ENCODE results near the gene TOMM40L. TPM values are rescaled to one million over a fixed set of nuclear protein-coding genes. Genes with fewer than 3 reads are reported as not detected.
"Not testable (repeated sequence)": the region's sequence is repeated elsewhere in the genome, so short reads cannot be mapped to it uniquely, and the experiment has no call there.

Gene TOMM40L
- total and polyA plus RNA-seq, 2 donors (not counting 1 experiment from before 2014, with no cell fraction given) = 11.1 to 11.7 TPM

DNA sequence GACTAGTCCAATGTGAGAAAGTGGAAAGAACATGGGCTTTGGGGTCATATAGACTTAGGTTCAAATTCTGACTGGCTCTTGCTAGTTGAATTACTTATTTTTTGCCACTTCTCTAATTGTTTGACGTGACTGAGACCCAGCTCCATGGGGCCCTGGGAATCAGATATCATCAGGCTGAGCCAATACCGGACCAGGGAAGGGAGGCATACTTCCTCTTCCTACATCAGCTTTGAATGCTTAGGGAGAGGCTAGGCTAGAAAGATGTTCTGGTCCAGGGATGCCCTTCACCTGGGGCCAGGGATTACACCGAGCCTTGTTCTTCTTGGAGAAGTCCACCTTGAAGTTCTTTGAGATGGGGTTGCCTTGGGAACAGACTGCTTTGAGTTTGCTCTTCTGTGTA lies 15.8 kb downstream of the TOMM40L start:
- H3K4me2 ChIP-seq (ENCODE audit: extremely low read depth, insufficient read depth, low read length) = no peak overlapping the region
- no peaks in the 10 kb centered on the region for H3K36me3 ChIP-seq (ENCODE audit: control insufficient read depth, insufficient read depth, low read length)
- H3K9me3 ChIP-seq (ENCODE audit: control insufficient read depth, insufficient read depth, low read depth, low read length) = no peaks in the 10 kb centered on the region
- H3K4me1 ChIP-seq (ENCODE audit: control insufficient read depth, extremely low read depth, insufficient read depth, low read length) = no peaks in the 10 kb centered on the region
- no peak overlapping the region for H2AFZ ChIP-seq (ENCODE audit: low read length)
- H4K20me1 ChIP-seq (ENCODE audit: control insufficient read depth, extremely low read depth, insufficient read depth, low read length) = no peaks in the 10 kb centered on the region
- H3K27ac ChIP-seq (ENCODE audit: insufficient read depth, low read length) = no peak overlapping the region
- TF ChIP-seq, protein P1, sequence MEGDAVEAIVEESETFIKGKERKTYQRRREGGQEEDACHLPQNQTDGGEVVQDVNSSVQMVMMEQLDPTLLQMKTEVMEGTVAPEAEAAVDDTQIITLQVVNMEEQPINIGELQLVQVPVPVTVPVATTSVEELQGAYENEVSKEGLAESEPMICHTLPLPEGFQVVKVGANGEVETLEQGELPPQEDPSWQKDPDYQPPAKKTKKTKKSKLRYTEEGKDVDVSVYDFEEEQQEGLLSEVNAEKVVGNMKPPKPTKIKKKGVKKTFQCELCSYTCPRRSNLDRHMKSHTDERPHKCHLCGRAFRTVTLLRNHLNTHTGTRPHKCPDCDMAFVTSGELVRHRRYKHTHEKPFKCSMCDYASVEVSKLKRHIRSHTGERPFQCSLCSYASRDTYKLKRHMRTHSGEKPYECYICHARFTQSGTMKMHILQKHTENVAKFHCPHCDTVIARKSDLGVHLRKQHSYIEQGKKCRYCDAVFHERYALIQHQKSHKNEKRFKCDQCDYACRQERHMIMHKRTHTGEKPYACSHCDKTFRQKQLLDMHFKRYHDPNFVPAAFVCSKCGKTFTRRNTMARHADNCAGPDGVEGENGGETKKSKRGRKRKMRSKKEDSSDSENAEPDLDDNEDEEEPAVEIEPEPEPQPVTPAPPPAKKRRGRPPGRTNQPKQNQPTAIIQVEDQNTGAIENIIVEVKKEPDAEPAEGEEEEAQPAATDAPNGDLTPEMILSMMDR (conservative IDR thresholded peaks at IDR 0.05 in 1 of 2, IDR thresholded peaks at IDR 0.05 in 1 of 2; ENCODE audit: low read depth in 1 of 2, low read length in 2 of 2) = no peak
- no peak for TF ChIP-seq EZH2 (IDR thresholded peaks at IDR 0.05; ENCODE audit: low read length, missing control alignments)
- H3K9ac ChIP-seq (ENCODE audit: insufficient read depth, low read length) = no peak overlapping the region
- no peak for DNase-seq (ENCODE audit: low read depth in 2 of 2)
- no peaks in the 10 kb centered on the region for H3K27me3 ChIP-seq (ENCODE audit: control insufficient read depth, insufficient read depth, low read length)
- no peak overlapping the region for H3K4me3 ChIP-seq (replicated peaks in 1 of 4; ENCODE audit: control extremely low read depth in 1 of 4, insufficient read depth in 1 of 4, low read depth in 3 of 4, low read length in 4 of 4)
- H3K79me2 ChIP-seq (ENCODE audit: control insufficient read depth, insufficient read depth, low read length) = no peaks in the 10 kb centered on the region

- TF ChIP-seq, protein P1 (conservative IDR thresholded peaks at IDR 0.05 in 1 of 2, IDR thresholded peaks at IDR 0.05 in 1 of 2; ENCODE audit: low read depth in 1 of 2, low read length in 2 of 2) = no peak
- no peak for TF ChIP-seq EZH2 (IDR thresholded peaks at IDR 0.05; ENCODE audit: low read length, missing control alignments)
- Histone ChIP-seq H3K4me3 (replicated peaks in 1 of 4; ENCODE audit: control extremely low read depth in 1 of 4, insufficient read depth in 1 of 4, low read depth in 3 of 4, low read length in 4 of 4) (no peak overlapping the region), H2AFZ (ENCODE audit: low read length) (no peak overlapping the region), H3K27ac (ENCODE audit: insufficient read depth, low read length) (no peak overlapping the region), H3K4me2 (ENCODE audit: extremely low read depth, insufficient read depth, low read length) (no peak overlapping the region), H4K20me1 (ENCODE audit: control insufficient read depth, extremely low read depth, insufficient read depth, low read length) (no peaks in the 10 kb centered on the region), H3K4me1 (ENCODE audit: control insufficient read depth, extremely low read depth, insufficient read depth, low read length) (no peaks in the 10 kb centered on the region), H3K9ac (ENCODE audit: insufficient read depth, low read length) (no peak overlapping the region), H3K27me3 (ENCODE audit: control insufficient read depth, insufficient read depth, low read length) (no peaks in the 10 kb centered on the region), H3K9me3 (ENCODE audit: control insufficient read depth, insufficient read depth, low read depth, low read length) (no peaks in the 10 kb centered on the region), H3K36me3 (ENCODE audit: control insufficient read depth, insufficient read depth, low read length) (no peaks in the 10 kb centered on the region), H3K79me2 (ENCODE audit: control insufficient read depth, insufficient read depth, low read length) (no peaks in the 10 kb centered on the region)
- DNase-seq (ENCODE audit: low read depth in 2 of 2) = no peak
These were observed 16.5 kb downstream of the TOMM40L start for GRCh38 chr1:161242313-161242712.

DNA sequence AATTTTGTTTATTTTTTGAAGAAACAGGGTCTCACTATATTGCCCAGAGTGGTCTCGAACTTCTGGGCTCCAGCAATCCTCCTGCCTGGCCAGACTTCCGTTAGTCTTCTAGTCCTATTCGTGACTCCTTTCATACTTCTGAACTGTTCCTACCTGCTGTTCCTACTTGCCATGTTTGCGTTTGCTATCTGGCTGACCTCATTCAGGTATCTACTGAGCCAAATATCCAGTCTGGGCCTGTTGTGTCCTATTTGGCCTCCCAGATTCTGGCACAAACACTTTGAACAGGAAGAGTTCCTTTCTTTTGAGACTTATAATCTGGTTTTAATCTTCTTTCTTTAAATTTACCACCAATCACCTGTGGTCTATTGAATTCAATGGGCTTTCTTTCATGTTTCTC lies 19.0 kb downstream of the TOMM40L start:
- no peaks in the 10 kb centered on the region for H3K4me1 ChIP-seq (ENCODE audit: control insufficient read depth, extremely low read depth, insufficient read depth, low read length)

GRCh38 chr1:161250100-161250499 lies 24.2 kb downstream of the TOMM40L start:
- not testable (repeated sequence) for H3K27me3 ChIP-seq (ENCODE audit: control insufficient read depth, insufficient read depth, low read length); H3K36me3 ChIP-seq (ENCODE audit: control insufficient read depth, insufficient read depth, low read length); DNase-seq (ENCODE audit: low read depth in 2 of 2); H3K79me2 ChIP-seq (ENCODE audit: control insufficient read depth, insufficient read depth, low read length); H3K9me3 ChIP-seq (ENCODE audit: control insufficient read depth, insufficient read depth, low read depth, low read length); H3K4me3 ChIP-seq (replicated peaks in 1 of 4; ENCODE audit: control extremely low read depth in 1 of 4, insufficient read depth in 1 of 4, low read depth in 3 of 4, low read length in 4 of 4); H3K4me2 ChIP-seq (ENCODE audit: extremely low read depth, insufficient read depth, low read length); H2AFZ ChIP-seq (ENCODE audit: low read length); H3K27ac ChIP-seq (ENCODE audit: insufficient read depth, low read length); H3K4me1 ChIP-seq (ENCODE audit: control insufficient read depth, extremely low read depth, insufficient read depth, low read length); H4K20me1 ChIP-seq (ENCODE audit: control insufficient read depth, extremely low read depth, insufficient read depth, low read length); H3K9ac ChIP-seq (ENCODE audit: insufficient read depth, low read length)

More for the DNA sequence above, 19.0 kb downstream of the TOMM40L start:
- no peak overlapping the region for H2AFZ ChIP-seq (ENCODE audit: low read length)
- H3K27ac ChIP-seq (ENCODE audit: insufficient read depth, low read length) = no peak overlapping the region
- no peak overlapping the region for H3K4me2 ChIP-seq (ENCODE audit: extremely low read depth, insufficient read depth, low read length)
- no peak for DNase-seq (ENCODE audit: low read depth in 2 of 2)
- H3K4me3 ChIP-seq (replicated peaks in 1 of 4; ENCODE audit: control extremely low read depth in 1 of 4, insufficient read depth in 1 of 4, low read depth in 3 of 4, low read length in 4 of 4) = no peak overlapping the region
- no peak overlapping the region for H3K9ac ChIP-seq (ENCODE audit: insufficient read depth, low read length)
- peaks cover 3% of the 10 kb centered on the region for H3K27me3 ChIP-seq (ENCODE audit: control insufficient read depth, insufficient read depth, low read length)
- H4K20me1 ChIP-seq (ENCODE audit: control insufficient read depth, extremely low read depth, insufficient read depth, low read length) = no peaks in the 10 kb centered on the region
- H3K9me3 ChIP-seq (ENCODE audit: control insufficient read depth, insufficient read depth, low read depth, low read length) = no peaks in the 10 kb centered on the region
- H3K79me2 ChIP-seq (ENCODE audit: control insufficient read depth, insufficient read depth, low read length) = no peaks in the 10 kb centered on the region
- TF ChIP-seq EZH2 (IDR thresholded peaks at IDR 0.05; ENCODE audit: low read length, missing control alignments) = no peak
- TF ChIP-seq, protein P1 (conservative IDR thresholded peaks at IDR 0.05 in 1 of 2, IDR thresholded peaks at IDR 0.05 in 1 of 2; ENCODE audit: low read depth in 1 of 2, low read length in 2 of 2) = no peak
- no peaks in the 10 kb centered on the region for H3K36me3 ChIP-seq (ENCODE audit: control insufficient read depth, insufficient read depth, low read length)
